Keratinocyte (primary cell): ENCODE results near the gene IL27RA. TPM values are rescaled to one million over a fixed set of nuclear protein-coding genes. Genes with fewer than 3 reads are reported as not detected.

Experiments
- DNase-seq: peaks from one replicate; pipeline ENCODE4 v3.0.0-alpha.2; 2011; ENCODE audit warnings: low read depth, missing footprints, low spot score
- FAIRE-seq: peaks from 2 replicates; lab custom pipeline; 2011; peaks lifted over from hg19 to GRCh38; lab: Jason Lieb, UNC
- H2AFZ ChIP-seq: 2 replicates; pipeline ENCODE4 v1.6.0; 2012; ENCODE audit warnings: low read length, control low read depth, inconsistent platforms; ENCODE audit not compliant: control insufficient read depth
- H3K27ac ChIP-seq: 2 replicates; pipeline ENCODE4 v1.5.1; 2011; ENCODE audit warnings: low read length; ENCODE audit not compliant: control insufficient read depth, insufficient read depth
- H3K27me3 ChIP-seq: 3 replicates; pipeline ENCODE4 v1.6.0; 2011; ENCODE audit warnings: low read length; ENCODE audit not compliant: control insufficient read depth, insufficient read depth; ENCODE audit errors: extremely low read depth
- H3K36me3 ChIP-seq, 2 experiments: 2 replicates in 1 of 2; 3 replicates in 1 of 2; pipeline ENCODE4 v1.5.1; 2011; ENCODE audit warnings: low read length in 2 of 2, mild to moderate bottlenecking in 1 of 2; ENCODE audit not compliant: control insufficient read depth in 2 of 2, insufficient read depth in 2 of 2; ENCODE audit errors: extremely low read depth in 1 of 2
- H3K4me1 ChIP-seq: 3 replicates; pipeline ENCODE4 v1.5.1; 2011; ENCODE audit warnings: low read length; ENCODE audit not compliant: control insufficient read depth, insufficient read depth; ENCODE audit errors: extremely low read depth
- H3K4me2 ChIP-seq: 3 replicates; pipeline ENCODE4 v1.6.0; 2011; ENCODE audit warnings: low read depth, low read length; ENCODE audit not compliant: control insufficient read depth, insufficient read depth; ENCODE audit errors: extremely low read depth
- H3K4me3 ChIP-seq, 3 experiments: fragments of 200-600 bp in 1 of 3; sonication (generic) in 1 of 3; 2 replicates in 2 of 3; 3 replicates in 1 of 3; pipeline ENCODE4 v1.5.1; 2011 to 2016; ENCODE audit warnings: low read length in 3 of 3, mild to moderate bottlenecking in 3 of 3, control low read depth in 2 of 3, inconsistent platforms in 1 of 3, low read depth in 1 of 3, mixed read lengths in 1 of 3, mixed run types in 1 of 3, moderate library complexity in 1 of 3; ENCODE audit not compliant: control insufficient read depth in 2 of 3, insufficient read depth in 2 of 3; ENCODE audit errors: extremely low read depth in 1 of 3
- H3K79me2 ChIP-seq: 2 replicates; pipeline ENCODE4 v1.6.0; 2012; ENCODE audit warnings: low read length; ENCODE audit not compliant: control insufficient read depth, insufficient read depth
- H3K9ac ChIP-seq: 3 replicates; pipeline ENCODE4 v1.6.0; 2011; ENCODE audit warnings: low read length; ENCODE audit not compliant: control insufficient read depth, insufficient read depth; ENCODE audit errors: extremely low read depth
- H3K9me1 ChIP-seq: 3 replicates; pipeline ENCODE4 v1.6.0; 2011; ENCODE audit warnings: low read length; ENCODE audit not compliant: control insufficient read depth, insufficient read depth; ENCODE audit errors: extremely low read depth
- H3K9me3 ChIP-seq: 2 replicates; pipeline ENCODE4 v1.5.1; 2012; ENCODE audit warnings: low read depth, low read length; ENCODE audit not compliant: control insufficient read depth
- H4K20me1 ChIP-seq: 3 replicates; pipeline ENCODE4 v1.6.0; 2011; ENCODE audit warnings: low read length; ENCODE audit not compliant: control insufficient read depth, insufficient read depth; ENCODE audit errors: extremely low read depth
- EZH2 ChIP-seq: IDR thresholded peaks from one replicate; pipeline ENCODE4 v1.6.1; 2012; ENCODE audit warnings: inconsistent platforms, mild to moderate bottlenecking, low read length, moderate library complexity
- dilution Hi-C: fragments of 300-500 bp; cut with MboI; formaldehyde crosslinking; loops from one replicate; pipeline ENCODE4 v1.7.0; 2020; ENCODE audit warnings: low sequenced_read_pairs; ENCODE audit not compliant: extremely low pct_ligation_motif_present
- polyA plus RNA-seq, 5 experiments: library from polyadenylated mRNA; depleted of rRNA in 3 of 5; stranded (reverse) in 3 of 5; stranded (forward) in 1 of 5; unstranded in 1 of 5; fragments of >200 nt; gene quantifications; 1 replicate in 1 of 5; 2 replicates in 3 of 5; 3 replicates in 1 of 5; pipeline versions ENCODE4 v1.2.1 to v1.2.3, GENCODE V29; 2011 to 2012; ENCODE audit warnings: missing spikeins in 2 of 5, low read depth in 1 of 5, low replicate concordance in 1 of 5
- TF ChIP-seq, protein P1 (sequence below), 3 experiments: IDR thresholded peaks in 1 of 3; conservative IDR thresholded peaks in 1 of 3; optimal IDR thresholded peaks in 1 of 3; 2 replicates in 2 of 3; 3 replicates in 1 of 3; pipeline versions ENCODE3 to v1.5.1; 2011; ENCODE audit warnings: low read length in 3 of 3, mild to moderate bottlenecking in 3 of 3, moderate library complexity in 2 of 3, control low read depth in 1 of 3, inconsistent platforms in 1 of 3; ENCODE audit not compliant: insufficient read depth in 2 of 3; ENCODE audit errors: extremely low read depth in 1 of 3

Gene IL27RA
- polyA plus RNA-seq, 1 donor (not counting 4 experiments of a cell fraction or from before 2014, with no cell fraction given) = 2.2 TPM

DNA sequence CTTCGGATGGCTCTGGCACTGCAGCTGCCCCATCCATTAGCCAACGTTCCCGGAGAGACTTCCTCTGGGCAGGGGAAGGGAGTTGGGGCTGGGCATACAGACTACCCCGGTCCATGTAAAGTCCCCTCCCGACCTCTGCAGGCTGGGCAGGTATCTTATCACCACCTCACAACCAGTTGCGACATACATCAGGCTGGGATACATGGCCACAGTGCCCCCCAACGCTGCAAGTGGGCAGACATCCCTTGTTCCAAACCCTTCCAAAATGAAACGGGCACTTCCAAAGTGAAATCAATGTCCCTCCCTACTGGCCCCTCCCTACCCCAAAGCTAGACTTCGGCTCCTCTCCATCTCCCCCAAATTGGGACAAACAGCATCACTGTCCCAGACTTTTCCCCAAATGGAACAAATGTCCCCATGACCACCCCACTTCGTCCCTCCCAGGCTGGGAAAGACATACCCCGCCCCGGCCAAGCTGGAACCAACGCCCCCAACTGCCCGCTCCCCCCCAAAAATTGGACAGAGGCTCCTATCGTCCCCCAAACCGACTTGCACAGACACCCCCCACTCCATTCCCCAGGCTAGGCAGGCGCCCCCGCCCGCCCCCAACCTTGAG, 25.3 kb downstream of the IL27RA start:
- FAIRE-seq (no peak), DNase-seq (no peak)
- Histone ChIP-seq H3K27ac (no peak overlapping the region), H3K4me1 (no peaks in the 10 kb centered on the region), H3K4me2 (no peak overlapping the region), H3K4me3 (no peak overlapping the region), H3K9me1 (no peaks in the 10 kb centered on the region), H3K27me3 (peaks cover 43% of the 10 kb centered on the region), H4K20me1 (no peaks in the 10 kb centered on the region), H3K79me2 (no peaks in the 10 kb centered on the region), H2AFZ (no peak overlapping the region), H3K36me3 (no peaks in the 10 kb centered on the region), H3K9ac (no peak overlapping the region), H3K9me3 (no peaks in the 10 kb centered on the region)
- dilution Hi-C loops = no loop called here
- TF ChIP-seq EZH2 = no peak
- TF ChIP-seq, protein P1, sequence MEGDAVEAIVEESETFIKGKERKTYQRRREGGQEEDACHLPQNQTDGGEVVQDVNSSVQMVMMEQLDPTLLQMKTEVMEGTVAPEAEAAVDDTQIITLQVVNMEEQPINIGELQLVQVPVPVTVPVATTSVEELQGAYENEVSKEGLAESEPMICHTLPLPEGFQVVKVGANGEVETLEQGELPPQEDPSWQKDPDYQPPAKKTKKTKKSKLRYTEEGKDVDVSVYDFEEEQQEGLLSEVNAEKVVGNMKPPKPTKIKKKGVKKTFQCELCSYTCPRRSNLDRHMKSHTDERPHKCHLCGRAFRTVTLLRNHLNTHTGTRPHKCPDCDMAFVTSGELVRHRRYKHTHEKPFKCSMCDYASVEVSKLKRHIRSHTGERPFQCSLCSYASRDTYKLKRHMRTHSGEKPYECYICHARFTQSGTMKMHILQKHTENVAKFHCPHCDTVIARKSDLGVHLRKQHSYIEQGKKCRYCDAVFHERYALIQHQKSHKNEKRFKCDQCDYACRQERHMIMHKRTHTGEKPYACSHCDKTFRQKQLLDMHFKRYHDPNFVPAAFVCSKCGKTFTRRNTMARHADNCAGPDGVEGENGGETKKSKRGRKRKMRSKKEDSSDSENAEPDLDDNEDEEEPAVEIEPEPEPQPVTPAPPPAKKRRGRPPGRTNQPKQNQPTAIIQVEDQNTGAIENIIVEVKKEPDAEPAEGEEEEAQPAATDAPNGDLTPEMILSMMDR (optimal IDR thresholded peaks at IDR 0.05 in 1 of 3, IDR thresholded peaks at IDR 0.05 in 1 of 3, conservative IDR thresholded peaks at IDR 0.05 in 1 of 3; ENCODE audit: extremely low read depth in 1 of 3, insufficient read depth in 2 of 3, low read length in 3 of 3) = no peak

- Histone ChIP-seq H3K27ac (no peak overlapping the region), H3K27me3 (peaks cover 43% of the 10 kb centered on the region), H3K79me2 (no peaks in the 10 kb centered on the region), H3K4me3 (no peak overlapping the region), H2AFZ (no peak overlapping the region), H3K9me3 (no peaks in the 10 kb centered on the region), H3K9ac (no peak overlapping the region), H3K4me1 (no peaks in the 10 kb centered on the region), H3K9me1 (no peaks in the 10 kb centered on the region), H3K4me2 (peak overlapping the region; percentile 27), H4K20me1 (no peaks in the 10 kb centered on the region), H3K36me3 (no peaks in the 10 kb centered on the region)
- FAIRE-seq (no peak), DNase-seq (no peak)
- TF ChIP-seq EZH2 = peak; percentile 18
- TF ChIP-seq, protein P1 (optimal IDR thresholded peaks at IDR 0.05 in 1 of 3, IDR thresholded peaks at IDR 0.05 in 1 of 3, conservative IDR thresholded peaks at IDR 0.05 in 1 of 3; ENCODE audit: extremely low read depth in 1 of 3, insufficient read depth in 2 of 3, low read length in 3 of 3) = no peak
- dilution Hi-C loops = no loop called here
Observed at GRCh38 chr19:14058182-14059092, 26.9 kb downstream of the IL27RA start.
